Measurements from ENCODE around the gene NUDT15.
"Not testable (repeated sequence)": the region's sequence is repeated elsewhere in the genome, so short reads cannot be mapped to it uniquely, and the experiment has no call there.

The NUDT15 gene

GRCh38 chr13:48014359-48014758 is 23.2 kb upstream of the NUDT15 start:
- DNase-seq = no peak
- H3K4me3 Mint-ChIP-seq = no peak overlapping the region
- H3K4me1 Mint-ChIP-seq = no peaks in the 10 kb centered on the region
- peaks cover 16% of the 10 kb centered on the region for H3K36me3 Mint-ChIP-seq
- no peak overlapping the region for H3K27ac Mint-ChIP-seq
- CTCF ChIA-PET = interaction anchor here (1.0 kb wide), 1 partner anchor 23 kb away, joined by 4 read pairs; the partner anchor contains the start of gene NUDT15
- peaks cover 2% of the 10 kb centered on the region for H3K9me3 Mint-ChIP-seq
- no peaks in the 10 kb centered on the region for H3K27me3 Mint-ChIP-seq

GRCh38 chr13:48018637-48019036 is 18.9 kb upstream of the NUDT15 start:
- DNase-seq = no peak
- Mint-ChIP-seq H3K4me1 (no peaks in the 10 kb centered on the region), H3K27me3 (no peaks in the 10 kb centered on the region), H3K9me3 (no peaks in the 10 kb centered on the region), H3K4me3 (no peak overlapping the region), H3K36me3 (peaks cover 10% of the 10 kb centered on the region), H3K27ac (no peak overlapping the region)
- CTCF ChIA-PET = no interaction called here

- H3K4me3 Mint-ChIP-seq = no peak overlapping the region
- no peaks in the 10 kb centered on the region for H3K9me3 Mint-ChIP-seq
- DNase-seq = no peak
- no peak overlapping the region for H3K27ac Mint-ChIP-seq
- CTCF ChIA-PET = no interaction called here
- H3K27me3 Mint-ChIP-seq = no peaks in the 10 kb centered on the region
- H3K36me3 Mint-ChIP-seq = peaks cover 6% of the 10 kb centered on the region
- H3K4me1 Mint-ChIP-seq = no peaks in the 10 kb centered on the region
Measured at GRCh38 chr13:48019796-48020195, 17.7 kb upstream of the NUDT15 start.

- peaks cover 28% of the 10 kb centered on the region for H3K9me3 Mint-ChIP-seq
- DNase-seq = no peak
- H3K36me3 Mint-ChIP-seq = peaks cover 36% of the 10 kb centered on the region
- CTCF ChIA-PET = no interaction called here
- peaks cover 3% of the 10 kb centered on the region for H3K4me1 Mint-ChIP-seq
- no peak overlapping the region for H3K27ac Mint-ChIP-seq
- H3K27me3 Mint-ChIP-seq = no peaks in the 10 kb centered on the region
- H3K4me3 Mint-ChIP-seq = no peak overlapping the region
Measured at GRCh38 chr13:48028066-48028465, 9.5 kb upstream of the NUDT15 start.

GRCh38 chr13:48029859-48030258 is 7.7 kb upstream of the NUDT15 start:
- CTCF ChIA-PET = no interaction called here
- no peak overlapping the region for H3K27ac Mint-ChIP-seq

GRCh38 chr13:48038761-48039160 is 1.2 kb downstream of the NUDT15 start:
- H3K27me3 Mint-ChIP-seq = peaks cover 5% of the 10 kb centered on the region
- peak overlapping the region; percentile 96 for H3K4me3 Mint-ChIP-seq
- DNase-seq = no peak
- CTCF ChIA-PET = interaction anchor here (1.1 to 2.3 kb wide), 8 partner anchors 9 to 194 kb away, joined by 3 to 22 read pairs (median 6); partner anchors contain the start of genes ITM2B, MED4 and SUCLA2
- peak overlapping the region; percentile 96 for H3K27ac Mint-ChIP-seq
- H3K9me3 Mint-ChIP-seq = no peaks in the 10 kb centered on the region
- peaks cover 59% of the 10 kb centered on the region for H3K4me1 Mint-ChIP-seq
- peaks cover 51% of the 10 kb centered on the region for H3K36me3 Mint-ChIP-seq

More at GRCh38 chr13:48029859-48030258, 7.7 kb upstream of the NUDT15 start:
- no peak for DNase-seq
- Mint-ChIP-seq H3K9me3 (peaks cover 30% of the 10 kb centered on the region), H3K36me3 (peaks cover 47% of the 10 kb centered on the region), H3K4me3 (no peak overlapping the region), H3K27me3 (no peaks in the 10 kb centered on the region), H3K4me1 (peaks cover 7% of the 10 kb centered on the region)

GRCh38 chr13:48040049-48040448 is 2.5 kb downstream of the NUDT15 start:
- H3K27me3 Mint-ChIP-seq = peaks cover 5% of the 10 kb centered on the region
- H3K36me3 Mint-ChIP-seq = peaks cover 42% of the 10 kb centered on the region
- CTCF ChIA-PET = interaction anchor here (2.3 kb wide), 1 partner anchor 30 kb away, joined by 6 read pairs; no protein-coding TSS in a partner anchor
- peaks cover 64% of the 10 kb centered on the region for H3K4me1 Mint-ChIP-seq
- DNase-seq = no peak
- no peak overlapping the region for H3K4me3 Mint-ChIP-seq
- no peaks in the 10 kb centered on the region for H3K9me3 Mint-ChIP-seq
- H3K27ac Mint-ChIP-seq = no peak overlapping the region

GRCh38 chr13:48040896-48041295 is 3.4 kb downstream of the NUDT15 start:
- H3K36me3 Mint-ChIP-seq = peaks cover 43% of the 10 kb centered on the region

GRCh38 chr13:48042894-48043293 is 5.4 kb downstream of the NUDT15 start:
- DNase-seq = no peak
- H3K36me3 Mint-ChIP-seq = peaks cover 48% of the 10 kb centered on the region
- peaks cover 53% of the 10 kb centered on the region for H3K4me1 Mint-ChIP-seq
- no peak overlapping the region for H3K4me3 Mint-ChIP-seq
- CTCF ChIA-PET = interaction anchor here (1.0 to 1.2 kb wide), 2 partner anchors 52 kb away, joined by 3 to 4 read pairs; partner anchors contain the start of gene MED4
- H3K27ac Mint-ChIP-seq = peak overlapping the region; percentile 22
- no peaks in the 10 kb centered on the region for H3K9me3 Mint-ChIP-seq
- H3K27me3 Mint-ChIP-seq = peaks cover under 1% of the 10 kb centered on the region

More at GRCh38 chr13:48040896-48041295, 3.4 kb downstream of the NUDT15 start:
- no peaks in the 10 kb centered on the region for H3K9me3 Mint-ChIP-seq
- H3K27ac Mint-ChIP-seq = no peak overlapping the region
- H3K4me1 Mint-ChIP-seq = peaks cover 68% of the 10 kb centered on the region
- H3K27me3 Mint-ChIP-seq = peaks cover 5% of the 10 kb centered on the region
- DNase-seq = no peak
- CTCF ChIA-PET = no interaction called here
- H3K4me3 Mint-ChIP-seq = no peak overlapping the region

GRCh38 chr13:48043789-48044503 is 6.4 kb downstream of the NUDT15 start:
- Mint-ChIP-seq H3K27me3 (no peaks in the 10 kb centered on the region), H3K36me3 (peaks cover 54% of the 10 kb centered on the region), H3K4me1 (peaks cover 42% of the 10 kb centered on the region), H3K27ac (peak overlapping the region; percentile 79), H3K9me3 (no peaks in the 10 kb centered on the region), H3K4me3 (peak overlapping the region; percentile 13)
- DNase-seq = no peak
- CTCF ChIA-PET = interaction anchor here (1.2 kb wide), 1 partner anchor 51 kb away, joined by 4 read pairs; the partner anchor contains the start of gene MED4

- Mint-ChIP-seq H3K27ac (no peak overlapping the region), H3K4me1 (peaks cover 5% of the 10 kb centered on the region), H3K27me3 (no peaks in the 10 kb centered on the region), H3K4me3 (no peak overlapping the region), H3K9me3 (no peaks in the 10 kb centered on the region), H3K36me3 (peaks cover 59% of the 10 kb centered on the region)
- DNase-seq = no peak
- CTCF ChIA-PET = no interaction called here
Measured at GRCh38 chr13:48050550-48050949, 13.0 kb downstream of the NUDT15 start.

- CTCF ChIA-PET = no interaction called here
Measured at GRCh38 chr13:48054601-48055000, 17.1 kb downstream of the NUDT15 start.

GRCh38 chr13:48055712-48056111 is 18.2 kb downstream of the NUDT15 start:
- CTCF ChIA-PET = no interaction called here
- Mint-ChIP-seq H3K9me3 (no peaks in the 10 kb centered on the region), H3K4me1 (no peaks in the 10 kb centered on the region), H3K27me3 (no peaks in the 10 kb centered on the region), H3K4me3 (no peak overlapping the region), H3K27ac (no peak overlapping the region), H3K36me3 (peaks cover 44% of the 10 kb centered on the region)
- DNase-seq = no peak

More at GRCh38 chr13:48054601-48055000, 17.1 kb downstream of the NUDT15 start:
- Mint-ChIP-seq H3K27me3 (no peaks in the 10 kb centered on the region), H3K4me1 (no peaks in the 10 kb centered on the region), H3K36me3 (peaks cover 44% of the 10 kb centered on the region), H3K27ac (no peak overlapping the region), H3K9me3 (no peaks in the 10 kb centered on the region), H3K4me3 (no peak overlapping the region)
- DNase-seq = no peak

GRCh38 chr13:48058536-48058935 is 21.0 kb downstream of the NUDT15 start:
- H3K4me1 Mint-ChIP-seq, H3K27me3 Mint-ChIP-seq, H3K4me3 Mint-ChIP-seq, H3K9me3 Mint-ChIP-seq, CTCF ChIA-PET, DNase-seq: not testable (repeated sequence)
- Mint-ChIP-seq H3K36me3 (peaks cover 28% of the 10 kb centered on the region), H3K27ac (peak overlapping the region; percentile 20)

GRCh38 chr13:48059951-48060350 is 22.4 kb downstream of the NUDT15 start:
- H3K4me1 Mint-ChIP-seq, CTCF ChIA-PET, DNase-seq, H3K4me3 Mint-ChIP-seq, H3K9me3 Mint-ChIP-seq, H3K27ac Mint-ChIP-seq, H3K27me3 Mint-ChIP-seq: not testable (repeated sequence)
- H3K36me3 Mint-ChIP-seq = peaks cover 30% of the 10 kb centered on the region

Data from activated naive CD4-positive, alpha-beta T cell treated with anti-CD3 and anti-CD28 coated beads, Interleukin-2, amount 10 ng/mL, durations not matched to agents 7 days and 5 days (primary cell).